IMR-90 (cell line): ENCODE data around the gene SPATA13. TPM values are rescaled to one million over a fixed set of nuclear protein-coding genes. Genes with fewer than 3 reads are reported as not detected.

ENCODE experiments used
- ATAC-seq: fragments of 200-7000 bp; cut with Tn5 transposase; 2 replicates; pipeline ENCODE4 v1.9.1; 2020; ENCODE audit warnings: low read depth, mild to moderate bottlenecking, moderate library complexity
- BruUV-seq: library from RNA; stranded (reverse); fragments of 400-500 nt; replicated peaks from 2 replicates; lab custom pipeline; 2021; lab: Mats Ljungman, UMichigan
- CTCF ChIA-PET: fragments of 300-600 bp; formaldehyde crosslinking; extraction: SDS; loops from one replicate; lab custom pipeline; 2021; ENCODE audit warnings: antibody characterized with exemption; lab: Yijun Ruan, JAX
- POLR2A ChIA-PET: fragments of 300-600 bp; sonication (Branson Sonifier 250); formaldehyde crosslinking; loops from one replicate; lab custom pipeline; 2022; ENCODE audit warnings: antibody characterized with exemption; ENCODE audit not compliant: unreplicated experiment; lab: Charles Lee
- DNase-seq: peaks from one replicate; pipeline ENCODE4 v3.0.0; 2013
- H2AFZ ChIP-seq: replicated peaks from 2 replicates; pipeline ENCODE3; 2013; ENCODE audit warnings: low read length, mild to moderate bottlenecking; ENCODE audit not compliant: poor library complexity
- H2AK5ac ChIP-seq: 2 replicates; pipeline ENCODE4 v1.6.1; 2013; ENCODE audit warnings: low read depth, low read length, inconsistent platforms
- H2AK9ac ChIP-seq: replicated peaks from 2 replicates; pipeline ENCODE3; 2013; ENCODE audit warnings: mild to moderate bottlenecking, low read depth, low read length, moderate library complexity; ENCODE audit not compliant: poor library complexity
- H2BK120ac ChIP-seq: 2 replicates; pipeline ENCODE4 v1.6.1; 2013; ENCODE audit warnings: low read depth, low read length, inconsistent platforms
- H2BK15ac ChIP-seq: 3 replicates; pipeline ENCODE4 v1.6.1; 2013; ENCODE audit warnings: low read depth, low read length, inconsistent platforms
- H2BK20ac ChIP-seq: 2 replicates; pipeline ENCODE4 v1.6.1; 2013; ENCODE audit warnings: low read depth, mild to moderate bottlenecking, inconsistent platforms, low read length, moderate library complexity
- H2BK5ac ChIP-seq: 2 replicates; pipeline ENCODE4 v1.6.1; 2013; ENCODE audit warnings: mild to moderate bottlenecking, low read depth, low read length, inconsistent platforms; ENCODE audit not compliant: poor library complexity, severe bottlenecking
- H3K14ac ChIP-seq: replicated peaks from 2 replicates; pipeline ENCODE4 v1.6.1; 2013; ENCODE audit warnings: low read depth, low read length, inconsistent platforms
- H3K18ac ChIP-seq: 2 replicates; pipeline ENCODE4 v1.6.1; 2013; ENCODE audit warnings: low read depth, low read length, control low read depth
- H3K23ac ChIP-seq: 2 replicates; pipeline ENCODE4 v1.6.1; 2013; ENCODE audit warnings: low read depth, low read length, inconsistent platforms
- H3K27ac ChIP-seq: 2 replicates; pipeline ENCODE4 v1.5.1; 2013; ENCODE audit warnings: mild to moderate bottlenecking, control low read depth, low read length; ENCODE audit not compliant: insufficient read depth
- H3K27me3 ChIP-seq: 2 replicates; pipeline ENCODE4 v1.6.1; 2013; ENCODE audit warnings: low read length; ENCODE audit not compliant: control insufficient read depth, insufficient read depth
- H3K36me3 ChIP-seq: 2 replicates; pipeline ENCODE4 v1.6.1; 2013; ENCODE audit warnings: low read length, mixed read lengths; ENCODE audit not compliant: control insufficient read depth, insufficient read depth
- H3K4ac ChIP-seq: 2 replicates; pipeline ENCODE4 v1.6.1; 2013; ENCODE audit warnings: low read depth, low read length, inconsistent platforms
- H3K4me1 ChIP-seq: 2 replicates; pipeline ENCODE4 v1.6.1; 2013; ENCODE audit warnings: low read length, mixed read lengths; ENCODE audit not compliant: control insufficient read depth, insufficient read depth
- H3K4me2 ChIP-seq: 2 replicates; pipeline ENCODE4 v1.6.1; 2013; ENCODE audit warnings: low read depth, mild to moderate bottlenecking, control low read depth, low read length, moderate library complexity
- H3K4me3 ChIP-seq: 2 replicates; pipeline ENCODE4 v1.5.1; 2013; ENCODE audit warnings: low read depth, mild to moderate bottlenecking, control low read depth, low read length, moderate library complexity; ENCODE audit not compliant: insufficient read depth
- H3K56ac ChIP-seq: 2 replicates; pipeline ENCODE4 v1.6.1; 2013; ENCODE audit warnings: low read length, inconsistent platforms; ENCODE audit not compliant: insufficient read depth; ENCODE audit errors: extremely low read depth
- H3K79me1 ChIP-seq, 2 experiments: 2 replicates each; pipeline ENCODE4 v1.6.1; 2013; ENCODE audit warnings: low read length in 2 of 2, inconsistent platforms in 1 of 2, low read depth in 1 of 2
- H3K9ac ChIP-seq: 2 replicates; pipeline ENCODE4 v1.6.1; 2013; ENCODE audit warnings: low read depth, low read length, control low read depth
- H3K9me1 ChIP-seq: 2 replicates; pipeline ENCODE4 v1.6.1; 2013; ENCODE audit warnings: low read length, inconsistent platforms; ENCODE audit not compliant: insufficient read depth
- H3K9me3 ChIP-seq: 2 replicates; pipeline ENCODE4 v1.6.1; 2013; ENCODE audit warnings: low read length; ENCODE audit not compliant: control insufficient read depth, insufficient read depth
- H4K20me1 ChIP-seq: 2 replicates; pipeline ENCODE4 v1.6.1; 2013; ENCODE audit warnings: low read length, inconsistent platforms; ENCODE audit not compliant: insufficient read depth
- H4K5ac ChIP-seq: 2 replicates; pipeline ENCODE4 v1.6.1; 2013; ENCODE audit warnings: mild to moderate bottlenecking, low read depth, low read length, control low read depth
- H4K8ac ChIP-seq, 2 experiments: 2 replicates each; pipeline ENCODE4 v1.6.1; 2013; ENCODE audit warnings: low read depth in 2 of 2, low read length in 2 of 2, control low read depth in 1 of 2, inconsistent platforms in 1 of 2
- H4K91ac ChIP-seq: 2 replicates; pipeline ENCODE4 v1.6.1; 2013; ENCODE audit warnings: low read depth, low read length, inconsistent platforms; ENCODE audit not compliant: insufficient read depth
- BHLHE40 ChIP-seq: fragments of 150-350 bp; IDR thresholded peaks from 2 replicates; pipeline ENCODE4 v1.6.1; 2016; ENCODE audit warnings: mild to moderate bottlenecking, low read depth, low read length
- ELK1 ChIP-seq: fragments of 150-350 bp; IDR thresholded peaks from 2 replicates; pipeline ENCODE4 v1.6.1; 2016; ENCODE audit warnings: low read depth, mild to moderate bottlenecking, low read length, moderate library complexity, borderline replicate concordance
- MAZ ChIP-seq: IDR thresholded peaks from 2 replicates; pipeline ENCODE4 v1.6.1; 2012; ENCODE audit warnings: low read depth, mild to moderate bottlenecking, low read length, improper control_type of control experiment, moderate library complexity, borderline replicate concordance
- NFE2L2 ChIP-seq: fragments of 150-350 bp; IDR thresholded peaks from 2 replicates; pipeline ENCODE4 v1.6.1; 2016; ENCODE audit warnings: low read depth, mild to moderate bottlenecking, low read length
- WGBS, 2 experiments: methylation state at CpG; one replicate each; pipeline versions ENCODE4 v1.1.5 to v1.1.7; 2013; ENCODE audit warnings: missing lambda C conversion rate in 2 of 2; ENCODE audit not compliant: insufficient read length in 1 of 2; ENCODE audit errors: extremely low coverage in 2 of 2; 5-methylcytosine and 5-hydroxymethylcytosine counted together
- dilution Hi-C: fragments of 300-500 bp; cut with HindIII; formaldehyde crosslinking; loops from one replicate; pipeline ENCODE4 v1.14.3; 2018; ENCODE audit warnings: low sequenced_read_pairs; ENCODE audit not compliant: unreplicated experiment
- in situ Hi-C: fragments of 300-500 bp; cut with MboI; formaldehyde crosslinking; loops from 3 replicates; pipeline ENCODE4 v1.14.3; 2019; ENCODE audit warnings: low sequenced_read_pairs, inconsistent platforms, mixed read lengths
- intact Hi-C: fragments of 100-400 bp; cut with micrococcal nuclease; formaldehyde crosslinking; loops from 2 replicates; pipeline ENCODE4 v1.10.0; 2022
- polyA plus RNA-seq, 3 experiments: library from polyadenylated mRNA; depleted of rRNA; stranded (reverse); fragments of >200 nt; gene quantifications; 2 replicates each; pipeline ENCODE4 v1.2.3, GENCODE V29; 2012; ENCODE audit warnings: low replicate concordance in 1 of 3
- total RNA-seq: library from RNA; depleted of rRNA; stranded (reverse); fragments of >200 nt; gene quantifications from 2 replicates; pipeline ENCODE4 v1.2.3, GENCODE V29; 2012

SPATA13 gene
- total and polyA plus RNA-seq, 2 of the 4 experiments (the other 2 are of a cell fraction) = 10.5 to 12.5 TPM

- Histone ChIP-seq H3K36me3 (peaks cover 20% of the 10 kb centered on the region), H4K8ac (no peak overlapping the region), H3K27me3 (no peaks in the 10 kb centered on the region), H3K9me3 (no peaks in the 10 kb centered on the region), H2BK5ac (no peak overlapping the region), H4K5ac (no peak overlapping the region), H4K91ac (no peak overlapping the region), H3K9ac (no peak overlapping the region), H2AFZ (no peak overlapping the region), H3K4me2 (no peak overlapping the region), H3K14ac (no peak overlapping the region), H3K18ac (no peak overlapping the region), H3K9me1 (peaks cover 15% of the 10 kb centered on the region), H2AK5ac (no peak overlapping the region), H3K79me1 (peaks cover 17 to 52% of the 10 kb centered on the region in 2 experiments; a peak in 3 of 4 replicates), H3K4me3 (no peak overlapping the region), H3K4ac (no peak overlapping the region), H3K27ac (no peak overlapping the region), H2BK120ac (no peak overlapping the region), H2BK20ac (no peak overlapping the region), H4K20me1 (peaks cover 10% of the 10 kb centered on the region), H3K56ac (no peak overlapping the region), H2AK9ac (no peak overlapping the region), H2BK15ac (no peak overlapping the region), H3K4me1 (no peaks in the 10 kb centered on the region; the same call in 1 of the 2 replicates), H3K23ac (no peak overlapping the region)
- dilution Hi-C loops (no loop called here), intact Hi-C loops (no loop called here), in situ Hi-C loops (no loop called here)
- TF ChIP-seq MAZ = no peak
- no peak for TF ChIP-seq BHLHE40
- no peak for TF ChIP-seq ELK1
- TF ChIP-seq NFE2L2 = no peak
- DNase-seq (no peak), ATAC-seq (no peak)
- 100% methylated on average over 2 of the region's 9 CpGs; no CpG with 5 or more reads in 1 of the 2 experiments for WGBS, 2 experiments
- BruUV-seq = no TSS peak
- ChIA-PET POLR2A (no interaction called here), CTCF (no interaction called here)
Measured at GRCh38 chr13:24249624-24250023, 89.1 kb downstream of the SPATA13 start.
